Measurements from ENCODE around the gene CMC2. TPM values are rescaled to one million over a fixed set of nuclear protein-coding genes. Genes with fewer than 3 reads are reported as not detected.

Gene CMC2
- total RNA-seq, 2 donors from 2014 or later: 136 to 212 TPM

GRCh38 chr16:81026429-81026828 is 19.7 kb upstream of the CMC2 start:
- TF ChIP-seq, protein P1, sequence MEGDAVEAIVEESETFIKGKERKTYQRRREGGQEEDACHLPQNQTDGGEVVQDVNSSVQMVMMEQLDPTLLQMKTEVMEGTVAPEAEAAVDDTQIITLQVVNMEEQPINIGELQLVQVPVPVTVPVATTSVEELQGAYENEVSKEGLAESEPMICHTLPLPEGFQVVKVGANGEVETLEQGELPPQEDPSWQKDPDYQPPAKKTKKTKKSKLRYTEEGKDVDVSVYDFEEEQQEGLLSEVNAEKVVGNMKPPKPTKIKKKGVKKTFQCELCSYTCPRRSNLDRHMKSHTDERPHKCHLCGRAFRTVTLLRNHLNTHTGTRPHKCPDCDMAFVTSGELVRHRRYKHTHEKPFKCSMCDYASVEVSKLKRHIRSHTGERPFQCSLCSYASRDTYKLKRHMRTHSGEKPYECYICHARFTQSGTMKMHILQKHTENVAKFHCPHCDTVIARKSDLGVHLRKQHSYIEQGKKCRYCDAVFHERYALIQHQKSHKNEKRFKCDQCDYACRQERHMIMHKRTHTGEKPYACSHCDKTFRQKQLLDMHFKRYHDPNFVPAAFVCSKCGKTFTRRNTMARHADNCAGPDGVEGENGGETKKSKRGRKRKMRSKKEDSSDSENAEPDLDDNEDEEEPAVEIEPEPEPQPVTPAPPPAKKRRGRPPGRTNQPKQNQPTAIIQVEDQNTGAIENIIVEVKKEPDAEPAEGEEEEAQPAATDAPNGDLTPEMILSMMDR (IDR thresholded peaks at IDR 0.05): no peak
- H3K36me3 ChIP-seq: peaks cover 21% of the 10 kb centered on the region

GRCh38 chr16:81018496-81018895 is 11.8 kb upstream of the CMC2 start:
- TF ChIP-seq, protein P1 (IDR thresholded peaks at IDR 0.05): no peak
- Histone ChIP-seq H3K36me3 (peaks cover 55% of the 10 kb centered on the region), H3K9me3 (no peaks in the 10 kb centered on the region), H3K27me3 (no peaks in the 10 kb centered on the region), H3K4me3 (no peak overlapping the region), H3K27ac (no peak overlapping the region), H3K4me1 (no peaks in the 10 kb centered on the region)
- no peak for DNase-seq (ENCODE audit: low spot score)

More at GRCh38 chr16:81026429-81026828, 19.7 kb upstream of the CMC2 start:
- Histone ChIP-seq H3K27ac (no peak overlapping the region), H3K27me3 (no peaks in the 10 kb centered on the region), H3K4me3 (no peak overlapping the region), H3K4me1 (no peaks in the 10 kb centered on the region), H3K9me3 (no peaks in the 10 kb centered on the region)
- DNase-seq (ENCODE audit: low spot score): no peak

DNA sequence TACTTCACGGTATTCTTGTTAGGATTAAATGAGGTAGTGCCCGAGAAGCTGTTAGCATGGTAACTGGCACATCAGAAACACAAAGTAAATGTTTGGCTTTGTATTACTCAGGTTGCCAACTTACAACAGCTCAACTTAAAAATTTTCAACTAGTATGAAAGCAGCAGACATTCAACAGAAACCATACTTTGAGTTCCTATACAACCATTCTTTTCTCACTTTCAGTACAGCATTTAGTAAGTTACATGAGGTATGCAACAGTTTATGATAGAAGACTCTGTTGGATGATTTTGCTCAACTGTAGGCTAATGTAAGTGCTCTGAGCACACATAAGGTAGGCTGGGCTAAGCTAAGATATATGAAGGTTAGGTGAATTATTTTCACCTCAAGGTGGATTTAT is 8.0 kb upstream of the CMC2 start:
- H3K27ac ChIP-seq: no peak overlapping the region
- no peak for DNase-seq (ENCODE audit: low spot score)

DNA sequence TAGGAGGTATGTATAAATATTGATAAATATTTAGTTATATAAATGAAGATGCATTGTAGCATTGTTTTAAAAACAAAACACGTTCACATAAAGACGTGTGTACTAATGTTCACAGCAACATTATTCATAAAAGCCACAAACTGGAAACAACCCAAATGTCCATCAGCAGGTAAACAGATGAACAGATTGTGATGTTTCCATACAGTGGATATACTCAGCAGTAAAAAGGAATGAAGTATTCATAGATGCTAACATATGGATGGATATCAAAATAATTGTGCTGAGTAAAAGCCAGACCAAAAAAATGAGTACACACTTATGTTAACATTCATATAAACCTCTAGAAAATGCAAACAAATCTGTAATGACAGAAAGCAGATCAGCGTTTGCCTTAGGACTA is 6.3 kb upstream of the CMC2 start:
- H3K9me3 ChIP-seq: no peaks in the 10 kb centered on the region
- no peak overlapping the region for H3K4me3 ChIP-seq
- peaks cover 25% of the 10 kb centered on the region for H3K36me3 ChIP-seq
- DNase-seq (ENCODE audit: low spot score): no peak
- H3K27ac ChIP-seq: no peak overlapping the region
- no peaks in the 10 kb centered on the region for H3K27me3 ChIP-seq
- H3K4me1 ChIP-seq: peaks cover 0 to 4% of the 10 kb centered on the region in 2 donors
- TF ChIP-seq, protein P1 (IDR thresholded peaks at IDR 0.05): no peak

More for the DNA sequence above, 8.0 kb upstream of the CMC2 start:
- no peaks in the 10 kb centered on the region for H3K27me3 ChIP-seq
- no peaks in the 10 kb centered on the region for H3K9me3 ChIP-seq
- no peak overlapping the region for H3K4me3 ChIP-seq
- H3K36me3 ChIP-seq: peaks cover 32% of the 10 kb centered on the region
- TF ChIP-seq, protein P1 (IDR thresholded peaks at IDR 0.05): no peak
- no peaks in the 10 kb centered on the region for H3K4me1 ChIP-seq

DNA sequence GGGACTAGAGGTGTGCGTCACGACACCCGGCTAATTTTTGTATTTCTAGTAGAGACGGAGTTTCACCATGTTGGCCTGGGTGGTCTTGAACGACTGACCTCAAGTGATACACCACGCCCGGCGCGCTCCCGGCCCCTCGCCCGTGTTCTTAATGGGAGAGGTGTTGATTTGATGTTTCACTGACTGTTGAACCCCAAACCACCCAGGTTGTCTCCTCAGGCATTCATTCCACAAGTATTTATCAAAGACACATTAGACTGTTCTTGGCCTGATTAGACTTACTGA is 1.8 kb upstream of the CMC2 start:
- no peaks in the 10 kb centered on the region for H3K9me3 ChIP-seq
- H3K36me3 ChIP-seq: peaks cover 11% of the 10 kb centered on the region
- no peaks in the 10 kb centered on the region for H3K27me3 ChIP-seq
- peaks cover 0 to 30% of the 10 kb centered on the region in 2 donors for H3K4me1 ChIP-seq
- TF ChIP-seq, protein P1 (IDR thresholded peaks at IDR 0.05): no peak
- H3K27ac ChIP-seq: no peak overlapping the region
- H3K4me3 ChIP-seq: peak overlapping the region in 1 of 2 donors; percentile 79
- DNase-seq (ENCODE audit: low spot score): no peak

DNA sequence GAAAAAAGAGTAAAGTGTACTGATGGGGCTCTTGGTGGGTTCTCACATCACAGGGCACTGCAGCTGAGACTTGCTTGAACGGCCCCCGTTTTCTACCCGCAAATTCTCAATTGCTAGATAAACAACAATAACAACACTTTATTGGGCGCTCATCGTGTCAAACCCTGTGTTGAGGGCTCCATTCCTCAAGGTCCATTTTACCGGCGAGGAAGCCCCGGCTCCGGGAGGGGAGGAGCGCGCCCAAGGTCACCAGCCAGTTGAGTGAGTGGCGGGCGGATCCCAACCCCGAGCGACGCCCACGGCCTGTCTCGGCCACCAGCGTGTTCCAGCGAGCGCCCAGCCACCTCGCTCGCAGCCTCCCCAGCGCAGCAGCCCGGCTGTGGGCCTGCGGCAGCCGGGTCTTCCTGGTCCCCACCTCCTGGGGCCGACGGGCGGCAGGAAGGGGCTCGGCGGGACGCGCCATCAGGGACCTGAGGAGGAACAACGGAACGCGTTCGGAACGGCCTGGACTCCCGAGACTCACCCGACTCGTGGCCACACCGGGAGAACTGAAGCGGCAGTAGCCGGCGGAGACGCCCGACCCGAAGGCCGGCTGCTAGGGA is 373 bp downstream of the CMC2 start:
- H3K9me3 ChIP-seq: no peaks in the 10 kb centered on the region
- H3K27me3 ChIP-seq: no peaks in the 10 kb centered on the region
- no peaks in the 10 kb centered on the region for H3K36me3 ChIP-seq
- H3K4me3 ChIP-seq: peak overlapping the region; percentile 79 to 95
- H3K27ac ChIP-seq: peak overlapping the region; percentile 98 to 100
- peaks cover 0 to 30% of the 10 kb centered on the region in 2 donors for H3K4me1 ChIP-seq
- peak; percentile 76 for DNase-seq (ENCODE audit: low spot score)
- TF ChIP-seq, protein P1 (IDR thresholded peaks at IDR 0.05): peak in 1 of 2 donors; percentile 9

Measured in right atrium auricular region (tissue), 2 donors.